Measurements from ENCODE around the gene TCAP.

The TCAP gene

GRCh38 chr17:39675390-39676082, 10.4 kb downstream of the TCAP start:
- Histone ChIP-seq H2AFZ (ENCODE audit: low read depth, low read length) (no peak overlapping the region), H4K20me1 (ENCODE audit: insufficient read depth, low read length) (no peaks in the 10 kb centered on the region), H3K27ac (ENCODE audit: low read length) (no peak overlapping the region), H3K27me3 (ENCODE audit: low read depth, low read length) (no peaks in the 10 kb centered on the region), H3K4me3 (ENCODE audit: low read length) (no peak overlapping the region), H3K9ac (ENCODE audit: low read length) (no peak overlapping the region), H3K4me1 (ENCODE audit: low read length) (peaks cover 15% of the 10 kb centered on the region), H3K79me2 (ENCODE audit: low read length) (no peaks in the 10 kb centered on the region), H3K9me3 (ENCODE audit: insufficient read depth, low read length) (no peaks in the 10 kb centered on the region), H3K36me3 (replicated peaks; ENCODE audit: low read depth, low read length) (no peaks in the 10 kb centered on the region), H3K4me2 (ENCODE audit: low read length) (no peak overlapping the region)
- no peak for TF ChIP-seq EZH2phosphoT487 (IDR thresholded peaks at IDR 0.05; ENCODE audit: low read depth)
- TF ChIP-seq CTCF (IDR thresholded peaks at IDR 0.05; ENCODE audit: low read depth, low read length) = no peak

- H3K36me3 ChIP-seq (replicated peaks; ENCODE audit: low read depth, low read length) = no peaks in the 10 kb centered on the region
- no peak overlapping the region for H3K9ac ChIP-seq (ENCODE audit: low read length)
- no peak overlapping the region for H3K4me2 ChIP-seq (ENCODE audit: low read length)
- peaks cover 18% of the 10 kb centered on the region for H3K4me1 ChIP-seq (ENCODE audit: low read length)
- H4K20me1 ChIP-seq (ENCODE audit: insufficient read depth, low read length) = no peaks in the 10 kb centered on the region
- no peaks in the 10 kb centered on the region for H3K79me2 ChIP-seq (ENCODE audit: low read length)
- no peak overlapping the region for H2AFZ ChIP-seq (ENCODE audit: low read depth, low read length)
- H3K4me3 ChIP-seq (ENCODE audit: low read length) = no peak overlapping the region
- no peak for TF ChIP-seq EZH2phosphoT487 (IDR thresholded peaks at IDR 0.05; ENCODE audit: low read depth)
- no peak for TF ChIP-seq CTCF (IDR thresholded peaks at IDR 0.05; ENCODE audit: low read depth, low read length)
- no peaks in the 10 kb centered on the region for H3K27me3 ChIP-seq (ENCODE audit: low read depth, low read length)
- no peaks in the 10 kb centered on the region for H3K9me3 ChIP-seq (ENCODE audit: insufficient read depth, low read length)
- no peak overlapping the region for H3K27ac ChIP-seq (ENCODE audit: low read length)
These were observed 11.2 kb downstream of the TCAP start for GRCh38 chr17:39676198-39676819.

- Histone ChIP-seq H3K9ac (ENCODE audit: low read length) (no peak overlapping the region), H3K27me3 (ENCODE audit: low read depth, low read length) (no peaks in the 10 kb centered on the region), H3K4me2 (ENCODE audit: low read length) (no peak overlapping the region), H3K27ac (ENCODE audit: low read length) (no peak overlapping the region), H3K36me3 (replicated peaks; ENCODE audit: low read depth, low read length) (no peaks in the 10 kb centered on the region), H3K4me1 (ENCODE audit: low read length) (peaks cover 13% of the 10 kb centered on the region), H2AFZ (ENCODE audit: low read depth, low read length) (no peak overlapping the region), H3K9me3 (ENCODE audit: insufficient read depth, low read length) (no peaks in the 10 kb centered on the region), H3K4me3 (ENCODE audit: low read length) (no peak overlapping the region), H3K79me2 (ENCODE audit: low read length) (no peaks in the 10 kb centered on the region), H4K20me1 (ENCODE audit: insufficient read depth, low read length) (no peaks in the 10 kb centered on the region)
- TF ChIP-seq CTCF (IDR thresholded peaks at IDR 0.05; ENCODE audit: low read depth, low read length) (no peak), EZH2phosphoT487 (IDR thresholded peaks at IDR 0.05; ENCODE audit: low read depth) (no peak)
These were observed 11.9 kb downstream of the TCAP start for GRCh38 chr17:39677072-39677471.

- no peak overlapping the region for H3K4me2 ChIP-seq (ENCODE audit: low read length)
- H3K79me2 ChIP-seq (ENCODE audit: low read length) = no peaks in the 10 kb centered on the region
- no peak overlapping the region for H3K27ac ChIP-seq (ENCODE audit: low read length)
- no peak overlapping the region for H3K9ac ChIP-seq (ENCODE audit: low read length)
- no peak overlapping the region for H2AFZ ChIP-seq (ENCODE audit: low read depth, low read length)
- no peaks in the 10 kb centered on the region for H3K27me3 ChIP-seq (ENCODE audit: low read depth, low read length)
- H4K20me1 ChIP-seq (ENCODE audit: insufficient read depth, low read length) = no peaks in the 10 kb centered on the region
- TF ChIP-seq EZH2phosphoT487 (IDR thresholded peaks at IDR 0.05; ENCODE audit: low read depth) (no peak), CTCF (IDR thresholded peaks at IDR 0.05; ENCODE audit: low read depth, low read length) (no peak)
- no peak overlapping the region for H3K4me3 ChIP-seq (ENCODE audit: low read length)
- peaks cover 8% of the 10 kb centered on the region for H3K4me1 ChIP-seq (ENCODE audit: low read length)
- H3K9me3 ChIP-seq (ENCODE audit: insufficient read depth, low read length) = no peaks in the 10 kb centered on the region
- no peaks in the 10 kb centered on the region for H3K36me3 ChIP-seq (replicated peaks; ENCODE audit: low read depth, low read length)
These were observed 12.6 kb downstream of the TCAP start for GRCh38 chr17:39677542-39678339.

All from OCI-LY3 (cell line).